PC-9 (cell line): ENCODE measurements around the gene TCEANC.

ENCODE experiments used
- EZH2 ChIP-seq: fragments of 200-600 bp; sonication (generic); IDR thresholded peaks from 2 replicates; pipeline ENCODE4 v1.8.0; 2017; ENCODE audit warnings: antibody characterized with exemption, low read depth
- TF ChIP-seq, protein P1 (sequence below): fragments of 200-600 bp; sonication (generic); conservative IDR thresholded peaks from 2 replicates; pipeline ENCODE4 v1.6.1; 2017; ENCODE audit warnings: mixed run types, antibody characterized with exemption, mild to moderate bottlenecking, moderate library complexity

DNA sequence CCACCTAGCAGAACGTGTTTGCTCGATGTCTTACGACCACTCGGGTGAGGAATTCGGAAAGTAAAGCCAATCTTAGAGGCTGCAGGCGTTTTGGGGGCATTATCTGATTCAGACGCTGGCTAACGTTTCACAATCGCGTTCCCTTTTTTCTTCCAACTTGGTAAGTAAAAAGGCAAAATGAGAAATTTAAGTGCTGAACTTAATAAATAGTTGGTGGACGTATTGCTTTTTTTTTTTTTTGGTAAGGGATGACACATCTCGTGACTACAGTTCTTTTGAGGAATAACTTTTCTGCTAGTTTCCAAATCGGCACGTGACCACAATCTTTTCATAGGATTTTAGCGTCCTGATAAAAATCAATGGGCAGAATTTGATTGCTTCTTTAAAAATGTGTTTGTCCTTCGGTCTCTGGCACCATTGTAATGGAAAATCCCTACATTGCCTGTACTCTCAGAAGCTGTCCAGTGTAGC lies 36.8 kb downstream of the TCEANC start:
- TF ChIP-seq, protein P1, sequence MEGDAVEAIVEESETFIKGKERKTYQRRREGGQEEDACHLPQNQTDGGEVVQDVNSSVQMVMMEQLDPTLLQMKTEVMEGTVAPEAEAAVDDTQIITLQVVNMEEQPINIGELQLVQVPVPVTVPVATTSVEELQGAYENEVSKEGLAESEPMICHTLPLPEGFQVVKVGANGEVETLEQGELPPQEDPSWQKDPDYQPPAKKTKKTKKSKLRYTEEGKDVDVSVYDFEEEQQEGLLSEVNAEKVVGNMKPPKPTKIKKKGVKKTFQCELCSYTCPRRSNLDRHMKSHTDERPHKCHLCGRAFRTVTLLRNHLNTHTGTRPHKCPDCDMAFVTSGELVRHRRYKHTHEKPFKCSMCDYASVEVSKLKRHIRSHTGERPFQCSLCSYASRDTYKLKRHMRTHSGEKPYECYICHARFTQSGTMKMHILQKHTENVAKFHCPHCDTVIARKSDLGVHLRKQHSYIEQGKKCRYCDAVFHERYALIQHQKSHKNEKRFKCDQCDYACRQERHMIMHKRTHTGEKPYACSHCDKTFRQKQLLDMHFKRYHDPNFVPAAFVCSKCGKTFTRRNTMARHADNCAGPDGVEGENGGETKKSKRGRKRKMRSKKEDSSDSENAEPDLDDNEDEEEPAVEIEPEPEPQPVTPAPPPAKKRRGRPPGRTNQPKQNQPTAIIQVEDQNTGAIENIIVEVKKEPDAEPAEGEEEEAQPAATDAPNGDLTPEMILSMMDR = no peak
- no peak for TF ChIP-seq EZH2
